ENCODE data around the gene RRP15.

The RRP15 gene

DNA sequence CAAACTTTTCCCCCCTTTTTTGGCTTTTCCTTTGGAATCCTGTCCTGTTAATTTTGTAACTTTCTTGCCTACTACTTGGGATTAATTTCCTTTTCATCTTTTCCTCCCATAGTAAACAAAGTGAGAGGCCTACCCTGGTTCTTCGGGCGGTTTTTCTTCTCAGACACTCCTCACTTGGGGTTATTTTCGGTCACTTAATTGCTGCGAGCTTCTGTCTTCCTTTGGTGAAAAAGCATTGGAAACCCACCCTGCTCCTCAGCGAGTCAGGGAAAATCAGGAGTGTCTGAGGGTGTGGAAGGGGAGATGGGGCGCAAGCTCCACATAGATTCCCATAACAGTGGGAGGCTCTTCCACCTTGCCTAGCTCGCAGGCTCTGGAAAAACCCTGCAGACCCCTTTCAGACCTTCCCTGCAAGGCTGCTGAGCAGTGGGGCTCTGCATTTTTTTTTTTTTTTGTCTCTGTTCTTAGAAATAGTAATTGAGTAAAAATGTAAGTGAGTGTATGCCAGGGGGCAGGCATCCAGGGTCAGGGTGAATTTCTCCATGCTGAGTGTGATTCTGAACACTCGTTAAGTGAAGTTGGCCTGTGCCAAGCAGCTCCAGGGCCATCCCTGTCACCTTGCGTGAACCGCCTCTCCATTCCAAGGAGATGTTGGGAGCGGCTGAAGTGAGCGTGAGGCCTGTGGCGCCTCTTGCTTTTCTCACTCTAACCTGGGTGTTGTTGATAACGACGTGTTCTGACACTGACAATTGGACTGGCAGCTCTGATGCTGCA lies 80.3 kb downstream of the RRP15 start:
- Histone ChIP-seq H3K9ac (no peak overlapping the region), H3K9me3 (ENCODE audit: control insufficient read depth, low read length) (no peaks in the 10 kb centered on the region), H3K36me3 (ENCODE audit: control insufficient read depth, insufficient read depth, low read length) (no peaks in the 10 kb centered on the region), H3K27me3 (ENCODE audit: control insufficient read depth, insufficient read depth, low read length) (no peaks in the 10 kb centered on the region), H2AFZ (no peak overlapping the region), H3K4me2 (ENCODE audit: low read length) (no peak overlapping the region), H3K27ac (no peak overlapping the region), H3K4me3 (ENCODE audit: low read depth, low read length) (no peak overlapping the region), H3K4me1 (no peaks in the 10 kb centered on the region), H3K79me2 (no peaks in the 10 kb centered on the region)
- TF ChIP-seq, protein P1, sequence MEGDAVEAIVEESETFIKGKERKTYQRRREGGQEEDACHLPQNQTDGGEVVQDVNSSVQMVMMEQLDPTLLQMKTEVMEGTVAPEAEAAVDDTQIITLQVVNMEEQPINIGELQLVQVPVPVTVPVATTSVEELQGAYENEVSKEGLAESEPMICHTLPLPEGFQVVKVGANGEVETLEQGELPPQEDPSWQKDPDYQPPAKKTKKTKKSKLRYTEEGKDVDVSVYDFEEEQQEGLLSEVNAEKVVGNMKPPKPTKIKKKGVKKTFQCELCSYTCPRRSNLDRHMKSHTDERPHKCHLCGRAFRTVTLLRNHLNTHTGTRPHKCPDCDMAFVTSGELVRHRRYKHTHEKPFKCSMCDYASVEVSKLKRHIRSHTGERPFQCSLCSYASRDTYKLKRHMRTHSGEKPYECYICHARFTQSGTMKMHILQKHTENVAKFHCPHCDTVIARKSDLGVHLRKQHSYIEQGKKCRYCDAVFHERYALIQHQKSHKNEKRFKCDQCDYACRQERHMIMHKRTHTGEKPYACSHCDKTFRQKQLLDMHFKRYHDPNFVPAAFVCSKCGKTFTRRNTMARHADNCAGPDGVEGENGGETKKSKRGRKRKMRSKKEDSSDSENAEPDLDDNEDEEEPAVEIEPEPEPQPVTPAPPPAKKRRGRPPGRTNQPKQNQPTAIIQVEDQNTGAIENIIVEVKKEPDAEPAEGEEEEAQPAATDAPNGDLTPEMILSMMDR (IDR thresholded peaks at IDR 0.05): no peak

DNA sequence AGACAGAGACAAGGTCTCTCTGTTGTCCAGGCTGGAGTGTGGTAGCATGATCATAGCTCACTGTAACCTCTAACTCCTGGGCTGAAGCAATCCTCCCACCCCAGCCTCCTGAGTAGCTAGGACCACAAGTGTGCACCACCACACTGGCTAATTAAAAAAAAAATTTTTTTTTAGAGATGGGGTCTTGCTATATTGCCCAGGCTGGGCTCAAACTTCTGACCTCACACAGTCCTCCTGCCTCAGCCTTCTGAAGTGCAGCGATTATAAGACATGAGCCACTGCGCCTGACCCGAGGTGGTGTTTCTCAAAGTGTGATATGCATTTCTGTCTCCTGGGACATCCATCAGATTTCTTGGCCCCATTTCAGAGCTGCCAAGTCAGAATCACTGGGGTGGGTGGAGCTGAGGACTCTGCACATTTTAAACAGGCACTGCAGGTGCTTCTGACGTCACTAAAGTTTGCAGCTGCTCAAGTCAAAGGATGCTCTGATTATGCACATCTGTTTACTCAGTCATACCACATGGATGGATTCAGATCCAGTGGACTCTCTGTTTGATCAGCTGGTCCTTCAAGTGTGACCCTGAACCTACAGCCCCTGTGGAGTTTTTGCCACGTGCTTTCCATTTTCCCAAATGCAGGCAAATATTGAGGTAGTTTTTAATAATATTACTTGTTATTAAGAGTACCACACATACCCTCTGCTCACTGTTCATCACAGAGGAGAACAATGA lies 81.4 kb downstream of the RRP15 start:
- Histone ChIP-seq H3K4me2 (ENCODE audit: low read length) (no peak overlapping the region), H3K27me3 (ENCODE audit: control insufficient read depth, insufficient read depth, low read length) (no peaks in the 10 kb centered on the region), H3K4me1 (no peaks in the 10 kb centered on the region), H3K79me2 (no peaks in the 10 kb centered on the region), H3K27ac (no peak overlapping the region), H3K9me3 (ENCODE audit: control insufficient read depth, low read length) (no peaks in the 10 kb centered on the region), H3K9ac (no peak overlapping the region), H2AFZ (no peak overlapping the region), H3K36me3 (ENCODE audit: control insufficient read depth, insufficient read depth, low read length) (no peaks in the 10 kb centered on the region), H3K4me3 (ENCODE audit: low read depth, low read length) (no peak overlapping the region)
- TF ChIP-seq, protein P1 (IDR thresholded peaks at IDR 0.05): no peak

DNA sequence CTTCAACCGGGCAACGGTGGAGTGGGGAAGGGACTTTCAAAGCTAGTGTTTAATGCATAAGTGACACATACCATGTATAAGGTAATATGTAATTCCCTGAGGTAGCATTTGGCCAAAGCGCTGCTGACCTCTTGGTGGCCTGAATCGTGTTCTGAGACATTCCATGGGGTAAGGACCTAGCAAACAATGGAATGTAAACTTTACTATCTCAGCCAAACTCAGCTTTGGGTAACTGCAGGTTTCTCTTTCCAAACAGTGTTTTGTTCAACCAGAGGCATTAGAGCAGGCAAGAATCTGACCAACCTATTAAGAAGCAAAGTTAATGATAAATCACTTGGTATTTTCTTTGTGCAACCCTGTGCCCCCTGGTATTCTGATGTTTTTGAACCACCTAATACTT lies 82.0 kb downstream of the RRP15 start:
- Histone ChIP-seq H3K36me3 (ENCODE audit: control insufficient read depth, insufficient read depth, low read length) (no peaks in the 10 kb centered on the region), H3K27me3 (ENCODE audit: control insufficient read depth, insufficient read depth, low read length) (no peaks in the 10 kb centered on the region), H3K9ac (no peak overlapping the region), H2AFZ (no peak overlapping the region), H3K79me2 (no peaks in the 10 kb centered on the region), H3K27ac (no peak overlapping the region), H3K4me3 (ENCODE audit: low read depth, low read length) (no peak overlapping the region), H3K4me1 (no peaks in the 10 kb centered on the region), H3K9me3 (ENCODE audit: control insufficient read depth, low read length) (no peaks in the 10 kb centered on the region), H3K4me2 (ENCODE audit: low read length) (no peak overlapping the region)
- TF ChIP-seq, protein P1 (IDR thresholded peaks at IDR 0.05): no peak

DNA sequence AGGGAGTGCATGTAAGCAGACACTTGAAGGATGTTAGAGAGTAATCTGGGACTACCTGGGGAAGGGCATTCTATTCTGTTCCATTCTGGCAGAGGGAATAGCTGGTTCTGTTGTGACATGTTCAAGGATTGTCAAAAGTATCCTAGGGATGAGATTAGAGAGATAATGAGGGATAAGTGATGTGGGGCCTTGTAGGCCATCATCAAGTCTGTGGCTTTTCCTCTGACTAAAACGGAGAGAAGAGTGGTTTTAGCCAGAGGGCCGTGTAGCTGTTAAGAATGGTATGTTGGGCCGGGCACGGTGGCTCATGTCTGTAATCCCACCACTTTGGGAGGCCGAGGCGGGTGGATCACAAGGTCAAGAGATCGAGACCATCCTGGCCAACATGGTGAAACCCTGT lies 83.6 kb downstream of the RRP15 start:
- no peaks in the 10 kb centered on the region for H3K4me1 ChIP-seq
- no peak overlapping the region for H3K9ac ChIP-seq
- H3K36me3 ChIP-seq (ENCODE audit: control insufficient read depth, insufficient read depth, low read length): no peaks in the 10 kb centered on the region
- H3K27ac ChIP-seq: no peak overlapping the region
- H3K27me3 ChIP-seq (ENCODE audit: control insufficient read depth, insufficient read depth, low read length): no peaks in the 10 kb centered on the region
- no peaks in the 10 kb centered on the region for H3K9me3 ChIP-seq (ENCODE audit: control insufficient read depth, low read length)
- H2AFZ ChIP-seq: no peak overlapping the region
- H3K4me2 ChIP-seq (ENCODE audit: low read length): no peak overlapping the region
- H3K4me3 ChIP-seq (ENCODE audit: low read depth, low read length): no peak overlapping the region
- no peaks in the 10 kb centered on the region for H3K79me2 ChIP-seq
- TF ChIP-seq, protein P1 (IDR thresholded peaks at IDR 0.05): no peak

Measured in parathyroid adenoma (tissue), 2 donors.